Heart left ventricle (tissue), 13 donors: ENCODE results near the gene JMJD7.

Experiments used
- POLR2A ChIP-seq, 2 donors: fragments of 450-650 bp; IDR thresholded peaks; one replicate each; pipeline ENCODE4 v1.6.1; 2017; ENCODE audit warnings: antibody characterized with exemption in 2 of 2, mild to moderate bottlenecking in 2 of 2, moderate library complexity in 2 of 2
- TF ChIP-seq, protein P1 (sequence below), 12 donors: fragments of 200-600 bp; sonication (generic) in 4 of 12; IDR thresholded peaks; one replicate each; pipeline versions ENCODE4 v1.5.0 to v1.8.0; 2018 to 2022; ENCODE audit warnings: antibody characterized with exemption in 12 of 12, mild to moderate bottlenecking in 5 of 12
- donor health status: ischemic (EF 13 %, LVEDD 7.1; RV severe dilation, severe dysfunction).
- donor health status: DM: no; HTN: yes; CAD: no.
- donor health status: DM: no; HTN: no; CAD: no.
- donor health status: ischemic (EF 25% LVEDD 6.9; RV normal size, moderate dysfunction).
- donor health status: ischemic (EF 25% LVEDD 5.7; RV mildly dilated, moderate dysfunction).
- donor health status: ischemic (EF 35%, LVEDD 5.7; RV mildly dilated, moderate dysfunction).
- donor health status: nonischemic (EF 11% LVEDD 7.7; RV severe dilation, severe dysfunction).
- donor health status: DM: yes; HTN: yes; CAD: no.
- donor health status: PGD.
- donor health status: ischemic (EF 29% LVEDD 5.4; RV normal size, mild dysfunction).
- donor health status: nonischemic (EF 23%, LVEDD 6.1; RV moderate dilation, normal function).

DNA sequence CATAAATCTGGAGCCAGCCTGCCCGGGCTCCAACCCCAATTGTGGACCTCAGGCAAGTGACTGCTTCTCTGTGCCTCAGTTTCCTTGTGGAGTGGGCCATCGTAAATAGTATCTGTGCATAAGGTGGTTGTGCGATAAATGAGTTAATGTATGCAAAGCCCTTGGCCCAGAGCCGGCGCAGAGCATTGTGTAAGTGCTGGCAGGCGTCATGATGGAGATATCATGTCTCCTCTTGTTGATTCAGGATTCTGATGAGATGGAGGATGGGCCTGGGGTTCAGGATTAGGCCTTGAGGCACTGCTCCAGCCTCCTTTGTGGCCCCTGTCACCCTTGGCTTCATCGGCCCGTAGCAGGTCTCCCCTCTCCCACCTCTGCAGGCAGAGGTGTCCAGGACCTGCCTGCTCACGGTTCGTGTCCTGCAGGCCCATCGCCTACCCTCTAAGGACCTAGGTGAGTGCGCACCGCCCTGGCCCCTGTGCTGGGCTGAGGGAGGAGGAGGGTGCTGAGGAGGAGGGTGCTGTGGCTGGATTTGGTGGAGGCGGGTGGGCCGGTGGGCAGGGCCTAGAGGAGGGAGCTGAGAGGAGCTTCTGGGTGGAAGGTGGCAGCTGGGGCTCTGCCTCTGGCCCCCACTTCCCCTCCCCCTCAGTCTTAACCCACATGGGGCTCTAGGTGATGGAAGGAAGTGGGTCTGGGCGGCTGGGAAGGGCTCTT lies 12.0 kb downstream of the JMJD7 start:
- no peak for TF ChIP-seq POLR2A (IDR thresholded peaks at IDR 0.05)
- TF ChIP-seq, protein P1, sequence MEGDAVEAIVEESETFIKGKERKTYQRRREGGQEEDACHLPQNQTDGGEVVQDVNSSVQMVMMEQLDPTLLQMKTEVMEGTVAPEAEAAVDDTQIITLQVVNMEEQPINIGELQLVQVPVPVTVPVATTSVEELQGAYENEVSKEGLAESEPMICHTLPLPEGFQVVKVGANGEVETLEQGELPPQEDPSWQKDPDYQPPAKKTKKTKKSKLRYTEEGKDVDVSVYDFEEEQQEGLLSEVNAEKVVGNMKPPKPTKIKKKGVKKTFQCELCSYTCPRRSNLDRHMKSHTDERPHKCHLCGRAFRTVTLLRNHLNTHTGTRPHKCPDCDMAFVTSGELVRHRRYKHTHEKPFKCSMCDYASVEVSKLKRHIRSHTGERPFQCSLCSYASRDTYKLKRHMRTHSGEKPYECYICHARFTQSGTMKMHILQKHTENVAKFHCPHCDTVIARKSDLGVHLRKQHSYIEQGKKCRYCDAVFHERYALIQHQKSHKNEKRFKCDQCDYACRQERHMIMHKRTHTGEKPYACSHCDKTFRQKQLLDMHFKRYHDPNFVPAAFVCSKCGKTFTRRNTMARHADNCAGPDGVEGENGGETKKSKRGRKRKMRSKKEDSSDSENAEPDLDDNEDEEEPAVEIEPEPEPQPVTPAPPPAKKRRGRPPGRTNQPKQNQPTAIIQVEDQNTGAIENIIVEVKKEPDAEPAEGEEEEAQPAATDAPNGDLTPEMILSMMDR (IDR thresholded peaks at IDR 0.05) = no peak
